ENCODE data around the gene ZNF610. TPM values are rescaled to one million over a fixed set of nuclear protein-coding genes. Genes with fewer than 3 reads are reported as not detected.

Gene ZNF610
- total RNA-seq, 1 donor from 2014 or later = 18.0 TPM

DNA sequence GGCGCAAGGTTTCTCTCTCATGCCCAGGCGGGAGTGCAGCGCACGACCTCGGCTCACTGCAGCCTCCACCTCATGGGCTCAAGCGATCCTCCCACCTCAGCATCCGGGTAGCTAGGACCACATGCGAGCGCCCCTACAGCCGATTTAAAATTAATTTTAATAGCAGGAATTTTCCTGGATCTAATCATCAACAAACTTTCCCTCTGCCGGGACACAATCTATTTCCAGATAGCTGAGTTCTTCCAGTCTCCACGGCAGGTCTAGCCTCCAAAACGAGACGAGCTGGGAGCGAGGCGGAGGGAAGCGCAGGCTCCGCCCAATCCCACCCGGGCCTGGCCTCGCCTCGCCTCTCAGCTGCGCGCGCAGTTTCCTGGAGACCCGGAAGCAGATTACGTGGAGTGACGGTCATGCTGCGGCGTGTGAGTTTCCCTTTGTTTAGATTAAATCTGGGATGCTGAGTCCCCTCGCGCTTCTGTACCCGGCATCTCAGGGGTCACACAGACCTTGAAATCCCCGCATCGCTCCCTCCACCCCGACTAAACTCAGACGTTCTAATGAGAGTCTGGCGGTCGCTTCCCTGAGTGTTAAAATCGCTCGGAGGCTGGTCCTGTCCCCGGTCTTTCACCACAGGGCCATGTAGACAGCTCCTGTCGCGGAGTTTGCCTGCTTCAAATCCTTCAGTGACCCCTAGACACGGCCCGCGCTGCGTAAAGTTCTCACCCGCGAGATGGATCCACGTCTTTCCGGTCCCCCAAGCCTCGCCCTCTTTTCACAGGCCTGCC is 33.7 kb downstream of the ZNF610 start, which contains the start of gene ZNF880:
TSS of gene ZNF880 (plus strand) at position 365 of the 782 bp plus-strand sequence. CDS start at position 408, 43 bp downstream.
- peak within 1 kb of the TSS; percentile 90 for H3K27ac Mint-ChIP-seq
- H3K9me3 Mint-ChIP-seq = peaks cover 12% of the 10 kb centered on the region
- no peaks in the 10 kb centered on the region for H3K4me1 Mint-ChIP-seq (ENCODE audit: unreplicated experiment)
- H3K4me3 Mint-ChIP-seq = peak within 1 kb of the TSS; percentile 68
- H3K27me3 Mint-ChIP-seq = no peaks in the 10 kb centered on the region
- peaks cover 55% of the 10 kb centered on the region for H3K36me3 Mint-ChIP-seq
- TF ChIP-seq, protein P1, sequence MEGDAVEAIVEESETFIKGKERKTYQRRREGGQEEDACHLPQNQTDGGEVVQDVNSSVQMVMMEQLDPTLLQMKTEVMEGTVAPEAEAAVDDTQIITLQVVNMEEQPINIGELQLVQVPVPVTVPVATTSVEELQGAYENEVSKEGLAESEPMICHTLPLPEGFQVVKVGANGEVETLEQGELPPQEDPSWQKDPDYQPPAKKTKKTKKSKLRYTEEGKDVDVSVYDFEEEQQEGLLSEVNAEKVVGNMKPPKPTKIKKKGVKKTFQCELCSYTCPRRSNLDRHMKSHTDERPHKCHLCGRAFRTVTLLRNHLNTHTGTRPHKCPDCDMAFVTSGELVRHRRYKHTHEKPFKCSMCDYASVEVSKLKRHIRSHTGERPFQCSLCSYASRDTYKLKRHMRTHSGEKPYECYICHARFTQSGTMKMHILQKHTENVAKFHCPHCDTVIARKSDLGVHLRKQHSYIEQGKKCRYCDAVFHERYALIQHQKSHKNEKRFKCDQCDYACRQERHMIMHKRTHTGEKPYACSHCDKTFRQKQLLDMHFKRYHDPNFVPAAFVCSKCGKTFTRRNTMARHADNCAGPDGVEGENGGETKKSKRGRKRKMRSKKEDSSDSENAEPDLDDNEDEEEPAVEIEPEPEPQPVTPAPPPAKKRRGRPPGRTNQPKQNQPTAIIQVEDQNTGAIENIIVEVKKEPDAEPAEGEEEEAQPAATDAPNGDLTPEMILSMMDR (conservative IDR thresholded peaks at IDR 0.05) = no peak
- DNase-seq (ENCODE audit: extremely low spot score, unreplicated experiment) = no peak

DNA sequence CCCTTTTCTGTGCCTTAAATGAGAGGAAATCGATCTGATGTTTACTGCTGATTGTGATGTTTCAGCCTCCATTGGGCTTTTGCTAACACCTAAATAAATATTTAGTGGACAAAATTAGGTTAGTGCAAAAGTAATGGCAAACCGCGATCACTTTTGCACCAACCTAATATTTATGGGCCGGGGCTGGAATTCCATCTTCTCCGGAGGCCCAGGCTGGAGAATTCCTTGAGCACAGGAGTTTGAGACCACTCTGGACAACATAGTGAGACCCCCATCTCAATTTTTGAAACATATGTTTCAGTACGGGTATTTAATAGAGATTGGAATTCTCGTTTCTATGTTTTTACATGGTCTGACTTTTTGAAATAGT is 34.3 kb downstream of the ZNF610 start:
- Mint-ChIP-seq H3K4me1 (ENCODE audit: unreplicated experiment) (no peaks in the 10 kb centered on the region), H3K27me3 (no peaks in the 10 kb centered on the region), H3K27ac (peak overlapping the region; percentile 90), H3K9me3 (peaks cover 11% of the 10 kb centered on the region), H3K4me3 (peak overlapping the region; percentile 68), H3K36me3 (peaks cover 55% of the 10 kb centered on the region)
- DNase-seq (ENCODE audit: extremely low spot score, unreplicated experiment) = no peak
- TF ChIP-seq, protein P1 (conservative IDR thresholded peaks at IDR 0.05) = no peak

DNA sequence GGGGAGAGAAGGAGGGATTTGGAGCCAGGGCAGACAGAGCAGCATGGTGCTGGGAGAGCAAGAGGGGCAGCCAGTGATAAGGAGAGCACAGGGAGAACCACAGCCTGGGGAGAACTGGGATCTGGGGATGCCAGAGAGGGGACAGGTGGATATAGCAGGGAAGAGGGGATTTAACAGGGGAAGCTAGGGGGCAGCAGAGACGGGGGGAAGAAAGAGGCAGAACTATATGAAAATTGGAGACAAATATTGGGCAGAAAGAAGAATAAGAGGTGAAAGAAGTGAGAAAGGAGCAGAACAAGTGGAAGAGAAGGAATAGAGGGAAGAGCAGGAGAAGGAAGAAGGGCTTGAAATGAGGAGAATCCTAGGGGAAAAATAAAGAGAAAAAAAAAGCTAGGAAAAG is 55.1 kb downstream of the ZNF610 start:
- TF ChIP-seq, protein P1 (conservative IDR thresholded peaks at IDR 0.05) = no peak
- no peak overlapping the region for H3K27ac Mint-ChIP-seq
- H3K36me3 Mint-ChIP-seq = peaks cover 12% of the 10 kb centered on the region
- no peak for DNase-seq (ENCODE audit: extremely low spot score, unreplicated experiment)
- no peaks in the 10 kb centered on the region for H3K9me3 Mint-ChIP-seq
- H3K27me3 Mint-ChIP-seq = no peaks in the 10 kb centered on the region
- H3K4me1 Mint-ChIP-seq (ENCODE audit: unreplicated experiment) = no peaks in the 10 kb centered on the region
- H3K4me3 Mint-ChIP-seq = no peak overlapping the region

DNA sequence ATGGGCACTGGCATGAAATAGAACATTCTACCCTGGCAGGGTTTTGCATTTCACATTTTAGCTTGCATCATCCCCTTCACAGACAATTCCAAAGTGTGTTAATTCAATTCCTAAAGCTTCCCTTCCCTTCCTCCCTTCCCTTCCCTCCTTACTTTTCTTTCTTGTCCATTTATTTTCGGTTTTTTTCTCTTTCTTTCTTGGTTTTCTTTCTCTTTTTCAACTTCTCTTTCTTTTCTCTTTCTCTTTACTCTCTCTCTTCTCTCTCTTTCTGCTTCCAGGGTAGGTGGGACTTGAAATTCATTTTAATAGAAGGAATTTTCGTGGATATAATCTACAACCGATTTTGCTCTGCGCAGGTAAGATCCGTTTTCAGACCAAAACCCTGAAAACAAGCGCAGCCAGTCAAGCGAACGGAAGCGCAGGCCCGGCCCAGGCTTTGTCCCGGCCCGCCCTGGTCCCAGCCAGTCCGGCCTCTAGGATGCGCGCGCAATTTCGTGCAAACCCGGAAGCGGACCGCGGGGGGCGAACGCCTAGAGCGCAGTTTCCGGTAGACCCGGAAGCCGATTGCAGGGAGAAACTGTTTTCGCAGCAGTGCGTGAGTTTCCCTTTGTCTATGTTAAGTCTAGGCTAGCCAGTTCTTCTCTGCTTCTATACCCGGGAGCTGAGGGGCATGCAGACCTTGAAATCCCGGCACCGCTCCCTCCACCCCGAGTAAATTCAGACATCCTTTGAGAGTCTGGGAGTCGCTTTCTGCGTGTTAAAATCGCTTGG is 61.5 kb downstream of the ZNF610 start, which contains the start of gene ZNF528:
TSS of gene ZNF528 (plus strand) at position 540 of the 771 bp plus-strand sequence. CDS start 4,165 bp downstream, outside the sequence.
- Mint-ChIP-seq H3K9me3 (no peaks in the 10 kb centered on the region), H3K36me3 (peaks cover 11% of the 10 kb centered on the region), H3K27me3 (no peaks in the 10 kb centered on the region), H3K27ac (peak within 1 kb of the TSS; percentile 83), H3K4me1 (ENCODE audit: unreplicated experiment) (no peaks in the 10 kb centered on the region), H3K4me3 (peak within 1 kb of the TSS; percentile 83)
- TF ChIP-seq, protein P1 (conservative IDR thresholded peaks at IDR 0.05) = no peak
- no peak for DNase-seq (ENCODE audit: extremely low spot score, unreplicated experiment)

DNA sequence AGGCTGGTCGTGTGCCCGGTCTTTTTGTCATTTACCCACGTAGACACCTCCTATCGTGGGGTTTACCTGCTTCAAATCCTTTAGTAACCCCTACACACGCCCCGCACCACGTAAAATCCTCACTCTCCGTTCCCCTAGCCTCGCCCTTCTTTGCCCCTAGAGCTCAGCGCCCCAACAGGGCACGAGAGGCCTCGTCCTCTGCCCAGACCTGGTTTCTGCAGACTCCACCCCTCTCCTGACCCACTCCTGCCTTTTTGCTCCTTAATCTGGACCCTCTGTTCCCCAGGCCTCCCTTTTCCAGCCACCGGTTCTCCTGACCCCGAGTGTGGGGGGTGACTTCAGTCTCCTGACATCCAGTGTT is 62.0 kb downstream of the ZNF610 start:
- H3K4me3 Mint-ChIP-seq = peak overlapping the region; percentile 83
- H3K27me3 Mint-ChIP-seq = no peaks in the 10 kb centered on the region
- H3K4me1 Mint-ChIP-seq (ENCODE audit: unreplicated experiment) = no peaks in the 10 kb centered on the region
- TF ChIP-seq, protein P1 (conservative IDR thresholded peaks at IDR 0.05) = no peak
- H3K36me3 Mint-ChIP-seq = peaks cover 11% of the 10 kb centered on the region
- H3K9me3 Mint-ChIP-seq = no peaks in the 10 kb centered on the region
- peak overlapping the region; percentile 83 for H3K27ac Mint-ChIP-seq
- no peak for DNase-seq (ENCODE audit: extremely low spot score, unreplicated experiment)

All from type B pancreatic cell (in vitro differentiated cells).